HEK293T (cell line): ENCODE measurements around the gene TPT1.

ENCODE experiments used
- ARNT ChIP-seq: fragments of 450-650 bp; IDR thresholded peaks from 2 replicates; pipeline ENCODE4 v1.6.1; 2017; ENCODE audit warnings: mild to moderate bottlenecking
- BHLHE40 ChIP-seq: fragments of 450-650 bp; IDR thresholded peaks from 2 replicates; pipeline ENCODE4 v1.6.1; 2016; ENCODE audit warnings: mild to moderate bottlenecking, moderate library complexity, borderline replicate concordance
- CTBP1 ChIP-seq: fragments of 450-650 bp; IDR thresholded peaks from 2 replicates; pipeline ENCODE4 v1.6.1; 2016; ENCODE audit warnings: borderline replicate concordance
- ELF4 ChIP-seq: fragments of 450-650 bp; IDR thresholded peaks from 2 replicates; pipeline ENCODE4 v1.6.1; 2017; ENCODE audit warnings: antibody characterized with exemption
- FOXA1 ChIP-seq: fragments of 450-650 bp; IDR thresholded peaks from 2 replicates; pipeline ENCODE4 v1.6.1; 2016; ENCODE audit warnings: mild to moderate bottlenecking
- FOXK2 ChIP-seq: fragments of 450-650 bp; IDR thresholded peaks from 2 replicates; pipeline ENCODE4 v1.6.1; 2016; ENCODE audit warnings: mild to moderate bottlenecking
- FOXM1 ChIP-seq: fragments of 450-650 bp; IDR thresholded peaks from 2 replicates; pipeline ENCODE4 v1.6.1; 2017; ENCODE audit warnings: mild to moderate bottlenecking, borderline replicate concordance
- L3MBTL2 ChIP-seq: fragments of 450-650 bp; conservative IDR thresholded peaks from 2 replicates; pipeline ENCODE4 v1.6.1; 2016; ENCODE audit warnings: mild to moderate bottlenecking
- LEF1 ChIP-seq: fragments of 450-650 bp; IDR thresholded peaks from 2 replicates; pipeline ENCODE4 v1.6.1; 2017; ENCODE audit warnings: mild to moderate bottlenecking, borderline replicate concordance
- NFRKB ChIP-seq: fragments of 450-650 bp; IDR thresholded peaks from 2 replicates; pipeline ENCODE4 v1.6.1; 2016; ENCODE audit warnings: mild to moderate bottlenecking, moderate library complexity
- SP1 ChIP-seq: fragments of 450-650 bp; IDR thresholded peaks from 2 replicates; pipeline ENCODE4 v1.6.1; 2017
- SUZ12 ChIP-seq: fragments of 450-650 bp; IDR thresholded peaks from 2 replicates; pipeline ENCODE4 v1.6.1; 2016; ENCODE audit warnings: mild to moderate bottlenecking
- ZNF384 ChIP-seq: fragments of 450-650 bp; IDR thresholded peaks from 2 replicates; pipeline ENCODE4 v1.6.1; 2016
- TF ChIP-seq, protein P1 (sequence below): fragments of 450-650 bp; IDR thresholded peaks from 2 replicates; pipeline ENCODE4 v1.6.1; 2016

DNA sequence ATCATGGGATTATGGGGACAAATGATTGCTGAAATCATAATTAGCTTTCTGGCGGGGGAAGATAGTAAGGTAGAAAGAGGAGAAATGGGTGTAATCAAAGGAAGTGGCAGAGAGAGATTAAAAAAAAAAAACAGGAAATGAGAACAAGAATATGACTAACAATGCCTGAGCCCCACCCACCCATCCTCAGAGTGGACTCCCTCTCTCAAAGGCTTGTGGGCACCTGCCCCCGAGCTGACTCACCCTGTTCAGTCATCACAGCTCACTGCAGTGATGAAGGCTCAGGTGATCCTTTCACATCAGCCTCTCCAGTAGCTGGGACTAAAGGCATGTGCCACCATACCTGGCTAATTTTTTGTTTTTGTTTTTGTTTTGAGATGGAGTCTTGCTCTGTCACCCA is 26.4 kb upstream of the TPT1 start:
- TF ChIP-seq CTBP1 (no peak), FOXA1 (no peak), ELF4 (no peak), ZNF384 (no peak), BHLHE40 (no peak), NFRKB (no peak), FOXM1 (no peak), LEF1 (no peak), SUZ12 (no peak), ARNT (no peak), FOXK2 (no peak), SP1 (no peak), L3MBTL2 (no peak)
- TF ChIP-seq, protein P1, sequence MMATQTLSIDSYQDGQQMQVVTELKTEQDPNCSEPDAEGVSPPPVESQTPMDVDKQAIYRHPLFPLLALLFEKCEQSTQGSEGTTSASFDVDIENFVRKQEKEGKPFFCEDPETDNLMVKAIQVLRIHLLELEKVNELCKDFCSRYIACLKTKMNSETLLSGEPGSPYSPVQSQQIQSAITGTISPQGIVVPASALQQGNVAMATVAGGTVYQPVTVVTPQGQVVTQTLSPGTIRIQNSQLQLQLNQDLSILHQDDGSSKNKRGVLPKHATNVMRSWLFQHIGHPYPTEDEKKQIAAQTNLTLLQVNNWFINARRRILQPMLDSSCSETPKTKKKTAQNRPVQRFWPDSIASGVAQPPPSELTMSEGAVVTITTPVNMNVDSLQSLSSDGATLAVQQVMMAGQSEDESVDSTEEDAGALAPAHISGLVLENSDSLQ = no peak
